HepG2 (cell line): ENCODE data around the gene SFXN5. TPM values are rescaled to one million over a fixed set of nuclear protein-coding genes. Genes with fewer than 3 reads are reported as not detected.

ENCODE experiments used
- ARHGAP35 ChIP-seq: sonication (generic); formaldehyde crosslinking; IDR thresholded peaks from 2 replicates; pipeline ENCODE4 v1.9.0; 2022; ENCODE audit warnings: mild to moderate bottlenecking, inconsistent platforms, moderate library complexity, missing genetic modification reagents, borderline replicate concordance
- ATF4 ChIP-seq, 2 experiments: fragments of 450-650 bp in 1 of 2; sonication (generic) in 1 of 2; formaldehyde crosslinking; IDR thresholded peaks; 2 replicates each; pipeline versions ENCODE4 v1.5.0 to v1.8.0; 2020 to 2022; ENCODE audit warnings: mild to moderate bottlenecking in 1 of 2, missing genetic modification reagents in 1 of 2
- CEBPB ChIP-seq: IDR thresholded peaks from 2 replicates; pipeline ENCODE4 v1.6.1; 2011; ENCODE audit warnings: low read depth, low read length, improper control_type of control experiment, borderline replicate concordance
- FOSL1 ChIP-seq: sonication (generic); formaldehyde crosslinking; IDR thresholded peaks from 2 replicates; pipeline ENCODE4 v1.9.0; 2021; ENCODE audit warnings: missing genetic modification reagents, borderline replicate concordance
- KDM4B ChIP-seq: sonication (generic); formaldehyde crosslinking; IDR thresholded peaks from 2 replicates; pipeline ENCODE4 v1.4.0; 2020; ENCODE audit warnings: missing genetic modification reagents
- MAFF ChIP-seq: IDR thresholded peaks from 2 replicates; pipeline ENCODE4 v1.6.1; 2011; ENCODE audit warnings: low read depth, low read length, improper control_type of control experiment
- MYC ChIP-seq: sonication (generic); formaldehyde crosslinking; IDR thresholded peaks from 2 replicates; pipeline ENCODE4 v1.9.0; 2021; ENCODE audit warnings: missing genetic modification reagents, borderline replicate concordance
- NFYB ChIP-seq: sonication (generic); formaldehyde crosslinking; IDR thresholded peaks from 2 replicates; pipeline ENCODE4 v1.4.0; 2020; ENCODE audit warnings: missing genetic modification reagents
- SMAD1 ChIP-seq: sonication (generic); formaldehyde crosslinking; IDR thresholded peaks from 2 replicates; pipeline ENCODE4 v1.4.0; 2020; ENCODE audit warnings: missing genetic modification reagents, low read depth, mild to moderate bottlenecking, borderline replicate concordance
- SMARCE1 ChIP-seq: fragments of 450-650 bp; IDR thresholded peaks from 2 replicates; pipeline ENCODE4 v1.6.1; 2017; ENCODE audit warnings: borderline replicate concordance
- SRSF9 ChIP-seq: fragments of 200-400 bp; formaldehyde crosslinking; IDR thresholded peaks from 2 replicates; pipeline ENCODE4 v1.6.1; 2018; ENCODE audit warnings: borderline replicate concordance, mild to moderate bottlenecking, low read depth, low read length; ENCODE audit not compliant: insufficient read depth, poor library complexity, severe bottlenecking
- TEAD3 ChIP-seq: optimal IDR thresholded peaks from 2 replicates; pipeline ENCODE3; 2016; ENCODE audit warnings: borderline replicate concordance
- ZFP1 ChIP-seq: IDR thresholded peaks from 2 replicates; pipeline ENCODE4 v1.6.1; 2016
- ZFP90 ChIP-seq: sonication (generic); formaldehyde crosslinking; IDR thresholded peaks from 2 replicates; pipeline ENCODE4 v1.8.0; 2022; ENCODE audit warnings: missing genetic modification reagents, mild to moderate bottlenecking, inconsistent platforms, borderline replicate concordance
- ZNF616 ChIP-seq: sonication (generic); formaldehyde crosslinking; IDR thresholded peaks from 2 replicates; pipeline ENCODE4 v1.5.0; 2020; ENCODE audit warnings: low read depth, mild to moderate bottlenecking, missing genetic modification reagents
- ZNF691 ChIP-seq: sonication (generic); formaldehyde crosslinking; IDR thresholded peaks from 2 replicates; pipeline ENCODE4 v1.4.0; 2020; ENCODE audit warnings: missing genetic modification reagents, low read depth, mild to moderate bottlenecking, borderline replicate concordance
- ZNF761 ChIP-seq: sonication (generic); formaldehyde crosslinking; conservative IDR thresholded peaks from 2 replicates; pipeline ENCODE4 v1.4.0; 2020; ENCODE audit warnings: mild to moderate bottlenecking, missing genetic modification reagents
- ZSCAN30 ChIP-seq: sonication (generic); formaldehyde crosslinking; IDR thresholded peaks from 2 replicates; pipeline ENCODE4 v1.5.0; 2020; ENCODE audit warnings: mild to moderate bottlenecking, missing genetic modification reagents
- polyA plus RNA-seq, 8 experiments: library from polyadenylated mRNA; depleted of rRNA in 3 of 8; stranded (reverse) in 7 of 8; unstranded in 1 of 8; fragments of >200 nt; fragmentation: Illumina TruSeq in 4 of 8; extraction: Trizol in 4 of 8; gene quantifications; 2 replicates each; pipeline versions ENCODE4 v1.2.1 to v1.2.3, GENCODE V29; 2011 to 2016; ENCODE audit warnings: low read depth in 4 of 8, missing spikeins in 1 of 8, mixed read lengths in 1 of 8; ENCODE audit not compliant: insufficient read depth in 1 of 8
- total RNA-seq, 5 experiments: library from RNA; depleted of rRNA; stranded (reverse); fragments of >200 nt; fragmentation: Illumina TruSeq; extraction: Trizol; gene quantifications; 2 replicates each; pipeline ENCODE4 v1.2.3, GENCODE V29; 2016; ENCODE audit warnings: low read depth in 1 of 5
- TF ChIP-seq, protein P1 (sequence below): sonication (generic); formaldehyde crosslinking; IDR thresholded peaks from 2 replicates; pipeline ENCODE4 v1.5.1; 2020; ENCODE audit warnings: missing genetic modification reagents, mild to moderate bottlenecking, borderline replicate concordance
- TF ChIP-seq, protein P2 (sequence below): sonication (generic); formaldehyde crosslinking; IDR thresholded peaks from 2 replicates; pipeline ENCODE4 v1.4.0; 2020; ENCODE audit warnings: missing genetic modification reagents, mild to moderate bottlenecking, borderline replicate concordance
- TF ChIP-seq, protein P3 (sequence below): sonication (generic); formaldehyde crosslinking; IDR thresholded peaks from 2 replicates; pipeline ENCODE4 v1.8.0; 2022; ENCODE audit warnings: missing genetic modification reagents, mild to moderate bottlenecking, moderate library complexity, borderline replicate concordance

SFXN5 gene
- total and polyA plus RNA-seq, 2 of the 13 experiments (the other 11 are each of a cell fraction or from before 2014, with no cell fraction given): 34.9 to 37.4 TPM

DNA sequence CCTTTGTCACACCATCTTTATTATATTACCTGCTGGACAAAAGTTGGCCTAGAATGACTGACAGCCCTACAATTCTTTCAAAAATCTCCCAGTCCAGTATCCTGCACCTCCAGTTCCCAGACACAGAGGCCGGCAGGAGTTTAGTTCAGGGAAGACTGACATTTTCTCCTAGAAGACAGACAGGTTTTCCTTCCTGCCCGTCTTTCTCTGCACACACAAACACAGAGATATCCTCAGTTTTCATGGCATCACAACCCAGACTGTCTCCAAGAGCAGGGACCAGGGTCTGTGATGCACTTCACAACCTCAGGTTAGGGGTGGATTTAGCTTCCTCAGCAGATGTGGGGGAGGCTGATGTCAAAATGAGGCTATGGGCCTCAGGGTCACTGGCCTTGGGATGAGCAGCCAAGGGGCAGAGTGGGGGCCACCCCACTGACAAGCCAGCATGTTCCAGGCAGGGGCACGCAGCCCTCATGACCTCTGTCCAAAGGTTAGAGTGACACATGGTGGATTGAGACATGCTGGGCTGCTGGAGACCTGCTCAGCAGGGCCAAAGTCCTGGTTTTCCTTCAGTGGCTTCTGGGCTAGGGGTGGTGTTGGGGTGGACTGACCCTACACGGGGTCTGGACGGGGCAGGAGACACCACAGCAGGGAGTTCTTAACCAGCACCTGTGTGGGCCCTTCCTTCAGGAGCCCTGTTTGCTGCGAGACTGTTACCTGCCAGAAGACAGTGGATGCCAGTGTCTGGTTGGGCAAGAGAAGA is 70.5 kb downstream of the SFXN5 start (continued):
- no peak for TF ChIP-seq ARHGAP35 (CRISPR knock-in tag)
- TF ChIP-seq TEAD3 (CRISPR knock-in tag): peak; percentile 87
- TF ChIP-seq, protein P1, sequence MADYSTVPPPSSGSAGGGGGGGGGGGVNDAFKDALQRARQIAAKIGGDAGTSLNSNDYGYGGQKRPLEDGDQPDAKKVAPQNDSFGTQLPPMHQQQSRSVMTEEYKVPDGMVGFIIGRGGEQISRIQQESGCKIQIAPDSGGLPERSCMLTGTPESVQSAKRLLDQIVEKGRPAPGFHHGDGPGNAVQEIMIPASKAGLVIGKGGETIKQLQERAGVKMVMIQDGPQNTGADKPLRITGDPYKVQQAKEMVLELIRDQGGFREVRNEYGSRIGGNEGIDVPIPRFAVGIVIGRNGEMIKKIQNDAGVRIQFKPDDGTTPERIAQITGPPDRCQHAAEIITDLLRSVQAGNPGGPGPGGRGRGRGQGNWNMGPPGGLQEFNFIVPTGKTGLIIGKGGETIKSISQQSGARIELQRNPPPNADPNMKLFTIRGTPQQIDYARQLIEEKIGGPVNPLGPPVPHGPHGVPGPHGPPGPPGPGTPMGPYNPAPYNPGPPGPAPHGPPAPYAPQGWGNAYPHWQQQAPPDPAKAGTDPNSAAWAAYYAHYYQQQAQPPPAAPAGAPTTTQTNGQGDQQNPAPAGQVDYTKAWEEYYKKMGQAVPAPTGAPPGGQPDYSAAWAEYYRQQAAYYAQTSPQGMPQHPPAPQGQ (CRISPR knock-in tag): no peak
- peak; percentile 78; the same call in 1 of the 2 replicates for TF ChIP-seq FOSL1
- peak; percentile 80 for TF ChIP-seq MAFF
- TF ChIP-seq, protein P2, sequence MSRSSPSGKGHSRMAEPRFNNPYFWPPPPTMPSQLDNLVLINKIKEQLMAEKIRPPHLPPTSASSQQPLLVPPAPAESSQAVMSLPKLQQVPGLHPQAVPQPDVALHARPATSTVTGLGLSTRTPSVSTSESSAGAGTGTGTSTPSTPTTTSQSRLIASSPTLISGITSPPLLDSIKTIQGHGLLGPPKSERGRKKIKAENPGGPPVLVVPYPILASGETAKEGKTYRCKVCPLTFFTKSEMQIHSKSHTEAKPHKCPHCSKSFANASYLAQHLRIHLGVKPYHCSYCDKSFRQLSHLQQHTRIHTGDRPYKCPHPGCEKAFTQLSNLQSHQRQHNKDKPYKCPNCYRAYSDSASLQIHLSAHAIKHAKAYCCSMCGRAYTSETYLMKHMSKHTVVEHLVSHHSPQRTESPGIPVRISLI (CRISPR knock-in tag): peak; percentile 35; the same call in 1 of the 2 replicates
- TF ChIP-seq MYC (CRISPR knock-in tag): peak; percentile 99
- no peak for TF ChIP-seq ZFP90 (CRISPR knock-in tag)
- TF ChIP-seq ZNF691 (CRISPR knock-in tag): peak; percentile 94; the same call in 1 of the 2 replicates
- peak; percentile 73; the same call in 1 of the 2 replicates for TF ChIP-seq ZFP1 (CRISPR knock-in tag)
- TF ChIP-seq KDM4B (CRISPR knock-in tag): 0 out of 2 replicates have a peak, but pooled peaks have one; percentile 21
- TF ChIP-seq NFYB: no peak; the same call in 1 of the 2 replicates
- TF ChIP-seq ATF4 (CRISPR knock-in tag; IDR thresholded peaks at IDR 0.05): peak in 1 of 2 experiments; percentile 87; a peak in 2 of 4 replicates
- no peak for TF ChIP-seq SRSF9
- 0 out of 2 replicates have a peak, but pooled peaks have one; percentile 30 for TF ChIP-seq ZNF761 (CRISPR knock-in tag)
- TF ChIP-seq ZSCAN30 (CRISPR knock-in tag): peak; percentile 73; the same call in 1 of the 2 replicates
- peak; percentile 16; the same call in 1 of the 2 replicates for TF ChIP-seq SMARCE1
- TF ChIP-seq SMAD1 (CRISPR knock-in tag): peak; percentile 95; the same call in 1 of the 2 replicates
- peak; percentile 89 for TF ChIP-seq CEBPB
- TF ChIP-seq, protein P3, sequence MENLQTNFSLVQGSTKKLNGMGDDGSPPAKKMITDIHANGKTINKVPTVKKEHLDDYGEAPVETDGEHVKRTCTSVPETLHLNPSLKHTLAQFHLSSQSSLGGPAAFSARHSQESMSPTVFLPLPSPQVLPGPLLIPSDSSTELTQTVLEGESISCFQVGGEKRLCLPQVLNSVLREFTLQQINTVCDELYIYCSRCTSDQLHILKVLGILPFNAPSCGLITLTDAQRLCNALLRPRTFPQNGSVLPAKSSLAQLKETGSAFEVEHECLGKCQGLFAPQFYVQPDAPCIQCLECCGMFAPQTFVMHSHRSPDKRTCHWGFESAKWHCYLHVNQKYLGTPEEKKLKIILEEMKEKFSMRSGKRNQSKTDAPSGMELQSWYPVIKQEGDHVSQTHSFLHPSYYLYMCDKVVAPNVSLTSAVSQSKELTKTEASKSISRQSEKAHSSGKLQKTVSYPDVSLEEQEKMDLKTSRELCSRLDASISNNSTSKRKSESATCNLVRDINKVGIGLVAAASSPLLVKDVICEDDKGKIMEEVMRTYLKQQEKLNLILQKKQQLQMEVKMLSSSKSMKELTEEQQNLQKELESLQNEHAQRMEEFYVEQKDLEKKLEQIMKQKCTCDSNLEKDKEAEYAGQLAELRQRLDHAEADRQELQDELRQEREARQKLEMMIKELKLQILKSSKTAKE: peak; percentile 80
- 0 out of 2 replicates have a peak, but pooled peaks have one; percentile 50 for TF ChIP-seq ZNF616 (CRISPR knock-in tag)
